Colonic mucosa (tissue), 4 donors: ENCODE measurements around the gene GNAI2. TPM values are rescaled to one million over a fixed set of nuclear protein-coding genes. Genes with fewer than 3 reads are reported as not detected.

Experiments
- DNase-seq: peaks from one replicate; pipeline ENCODE4 v3.0.0-alpha.2; 2020
- H3K27ac ChIP-seq: fragments of 200-600 bp; one replicate; pipeline ENCODE4 v1.8.0; 2021
- H3K27me3 ChIP-seq: fragments of 200-600 bp; one replicate; pipeline ENCODE4 v1.8.0; 2021
- H3K36me3 ChIP-seq: fragments of 200-600 bp; one replicate; pipeline ENCODE4 v1.8.0; 2021
- H3K4me1 ChIP-seq: fragments of 200-600 bp; one replicate; pipeline ENCODE4 v1.8.0; 2021; ENCODE audit warnings: mild to moderate bottlenecking
- H3K4me3 ChIP-seq: fragments of 200-600 bp; one replicate; pipeline ENCODE4 v1.8.0; 2021
- H3K9ac ChIP-seq, 2 donors: one replicate each; pipeline ENCODE4 v1.7.0; 2013; ENCODE audit warnings: control low read depth in 2 of 2, low read depth in 2 of 2, low read length in 2 of 2
- H3K9me3 ChIP-seq: fragments of 200-600 bp; one replicate; pipeline ENCODE4 v1.8.0; 2021
- intact Hi-C: fragments of 100-400 bp; cut with DNase I; formaldehyde crosslinking; loops from one replicate; pipeline ENCODE4 v1.14.1; 2022
- total RNA-seq, 2 donors: library from RNA; stranded (reverse); fragmentation: NEBNext Ultra II Directional in 1 of 2; extraction: Animal tissue kit (Norgen Biotek cat#: 25700) in 1 of 2; gene quantifications; one replicate each; pipeline ENCODE4 v1.2.1, GENCODE V29; 2021
- TF ChIP-seq, protein P1 (sequence below): fragments of 200-600 bp; IDR thresholded peaks from one replicate; pipeline ENCODE4 v1.8.0; 2022; ENCODE audit warnings: antibody characterized with exemption, mild to moderate bottlenecking
- donor health status: healthy.
- donor health status: DM: no; HTN: no; CAD: no.
- donor health status: DM: no; HTN: no; CAD: no.

GNAI2 gene
- total RNA-seq, 2 donors from 2014 or later, result 48.7 to 77.4 TPM

DNA sequence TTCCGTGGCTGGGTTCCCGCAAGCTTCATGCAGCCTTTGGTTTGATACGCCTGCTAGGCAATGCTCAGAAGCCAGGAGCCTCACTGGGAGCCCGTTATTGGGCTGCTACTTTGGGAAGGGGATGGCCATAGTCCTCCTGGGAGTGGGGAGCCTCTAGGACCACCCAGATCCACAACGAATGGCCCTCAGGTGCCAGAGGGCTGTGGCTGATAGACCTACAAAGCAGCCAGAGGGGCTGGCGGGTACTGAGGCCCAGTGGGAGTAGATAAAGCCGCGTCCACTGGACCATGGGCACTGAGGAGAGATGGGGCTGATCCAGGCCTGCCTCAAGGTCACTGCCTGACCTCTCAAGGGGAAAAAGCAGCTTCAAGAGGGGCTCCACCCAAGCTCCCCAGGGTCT is 43.9 kb upstream of the GNAI2 start:
- TF ChIP-seq, protein P1, sequence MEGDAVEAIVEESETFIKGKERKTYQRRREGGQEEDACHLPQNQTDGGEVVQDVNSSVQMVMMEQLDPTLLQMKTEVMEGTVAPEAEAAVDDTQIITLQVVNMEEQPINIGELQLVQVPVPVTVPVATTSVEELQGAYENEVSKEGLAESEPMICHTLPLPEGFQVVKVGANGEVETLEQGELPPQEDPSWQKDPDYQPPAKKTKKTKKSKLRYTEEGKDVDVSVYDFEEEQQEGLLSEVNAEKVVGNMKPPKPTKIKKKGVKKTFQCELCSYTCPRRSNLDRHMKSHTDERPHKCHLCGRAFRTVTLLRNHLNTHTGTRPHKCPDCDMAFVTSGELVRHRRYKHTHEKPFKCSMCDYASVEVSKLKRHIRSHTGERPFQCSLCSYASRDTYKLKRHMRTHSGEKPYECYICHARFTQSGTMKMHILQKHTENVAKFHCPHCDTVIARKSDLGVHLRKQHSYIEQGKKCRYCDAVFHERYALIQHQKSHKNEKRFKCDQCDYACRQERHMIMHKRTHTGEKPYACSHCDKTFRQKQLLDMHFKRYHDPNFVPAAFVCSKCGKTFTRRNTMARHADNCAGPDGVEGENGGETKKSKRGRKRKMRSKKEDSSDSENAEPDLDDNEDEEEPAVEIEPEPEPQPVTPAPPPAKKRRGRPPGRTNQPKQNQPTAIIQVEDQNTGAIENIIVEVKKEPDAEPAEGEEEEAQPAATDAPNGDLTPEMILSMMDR, result no peak
- Histone ChIP-seq H3K4me1 (peaks cover 4% of the 10 kb centered on the region), H3K27me3 (peaks cover 17% of the 10 kb centered on the region), H3K9ac (no peak overlapping the region), H3K4me3 (no peak overlapping the region), H3K9me3 (no peaks in the 10 kb centered on the region), H3K36me3 (no peaks in the 10 kb centered on the region), H3K27ac (no peak overlapping the region)
- no peak for DNase-seq
- intact Hi-C loops, result loop anchor here (2.0 to 5.0 kb wide), 2 partner anchors 33 to 80 kb away; no protein-coding TSS in a partner anchor

GRCh38 chr3:50192689-50193141 is 43.3 kb upstream of the GNAI2 start:
- Histone ChIP-seq H3K9ac (no peak overlapping the region), H3K36me3 (no peaks in the 10 kb centered on the region), H3K27me3 (peaks cover 17% of the 10 kb centered on the region), H3K27ac (no peak overlapping the region), H3K4me3 (no peak overlapping the region), H3K4me1 (peaks cover 4% of the 10 kb centered on the region), H3K9me3 (no peaks in the 10 kb centered on the region)
- intact Hi-C loops, result loop anchor here (2.0 to 5.0 kb wide), 2 partner anchors 32 to 80 kb away; no protein-coding TSS in a partner anchor
- peak; percentile 78 for DNase-seq
- TF ChIP-seq, protein P1, result peak; percentile 96

DNA sequence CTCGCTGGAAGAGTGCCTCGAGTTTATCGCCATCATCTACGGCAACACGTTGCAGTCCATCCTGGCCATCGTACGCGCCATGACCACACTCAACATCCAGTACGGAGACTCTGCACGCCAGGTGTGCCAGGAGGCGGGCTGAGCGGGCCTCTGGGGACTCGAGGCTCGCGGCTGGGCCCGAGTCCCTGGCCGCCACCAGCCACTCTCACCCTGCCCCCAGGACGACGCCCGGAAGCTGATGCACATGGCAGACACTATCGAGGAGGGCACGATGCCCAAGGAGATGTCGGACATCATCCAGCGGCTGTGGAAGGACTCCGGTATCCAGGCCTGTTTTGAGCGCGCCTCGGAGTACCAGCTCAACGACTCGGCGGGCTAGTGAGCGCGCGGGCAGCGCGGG is 42.7 kb upstream of the GNAI2 start:
- Histone ChIP-seq H3K27me3 (peaks cover 17% of the 10 kb centered on the region), H3K4me1 (peaks cover 4% of the 10 kb centered on the region), H3K27ac (no peak overlapping the region), H3K36me3 (no peaks in the 10 kb centered on the region), H3K9me3 (no peaks in the 10 kb centered on the region), H3K4me3 (no peak overlapping the region), H3K9ac (no peak overlapping the region)
- TF ChIP-seq, protein P1, result no peak
- intact Hi-C loops, result loop anchor here (2.0 to 5.0 kb wide), 2 partner anchors 32 to 79 kb away; no protein-coding TSS in a partner anchor
- no peak for DNase-seq

DNA sequence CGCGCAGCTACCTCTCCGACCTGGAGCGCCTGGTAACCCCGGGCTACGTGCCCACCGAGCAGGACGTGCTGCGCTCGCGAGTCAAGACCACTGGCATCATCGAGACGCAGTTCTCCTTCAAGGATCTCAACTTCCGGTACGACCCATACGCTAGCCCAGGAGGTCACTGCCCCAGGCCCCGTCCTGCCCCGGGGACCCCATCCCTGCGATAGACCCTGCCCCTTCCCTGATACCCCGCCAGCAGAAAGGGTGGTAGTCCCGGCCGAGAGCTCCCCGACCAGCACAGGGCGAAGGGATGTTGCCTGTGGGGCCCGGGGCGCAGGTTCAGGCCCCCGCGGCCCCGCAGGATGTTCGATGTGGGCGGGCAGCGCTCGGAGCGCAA is 42.3 kb upstream of the GNAI2 start:
- no peak for DNase-seq
- Histone ChIP-seq H3K9ac (no peak overlapping the region), H3K4me3 (no peak overlapping the region), H3K9me3 (no peaks in the 10 kb centered on the region), H3K27me3 (peaks cover 17% of the 10 kb centered on the region), H3K27ac (no peak overlapping the region), H3K4me1 (peaks cover 4% of the 10 kb centered on the region), H3K36me3 (no peaks in the 10 kb centered on the region)
- TF ChIP-seq, protein P1, result no peak
- intact Hi-C loops, result loop anchor here (2.0 to 5.0 kb wide), 2 partner anchors 31 to 79 kb away; no protein-coding TSS in a partner anchor

DNA sequence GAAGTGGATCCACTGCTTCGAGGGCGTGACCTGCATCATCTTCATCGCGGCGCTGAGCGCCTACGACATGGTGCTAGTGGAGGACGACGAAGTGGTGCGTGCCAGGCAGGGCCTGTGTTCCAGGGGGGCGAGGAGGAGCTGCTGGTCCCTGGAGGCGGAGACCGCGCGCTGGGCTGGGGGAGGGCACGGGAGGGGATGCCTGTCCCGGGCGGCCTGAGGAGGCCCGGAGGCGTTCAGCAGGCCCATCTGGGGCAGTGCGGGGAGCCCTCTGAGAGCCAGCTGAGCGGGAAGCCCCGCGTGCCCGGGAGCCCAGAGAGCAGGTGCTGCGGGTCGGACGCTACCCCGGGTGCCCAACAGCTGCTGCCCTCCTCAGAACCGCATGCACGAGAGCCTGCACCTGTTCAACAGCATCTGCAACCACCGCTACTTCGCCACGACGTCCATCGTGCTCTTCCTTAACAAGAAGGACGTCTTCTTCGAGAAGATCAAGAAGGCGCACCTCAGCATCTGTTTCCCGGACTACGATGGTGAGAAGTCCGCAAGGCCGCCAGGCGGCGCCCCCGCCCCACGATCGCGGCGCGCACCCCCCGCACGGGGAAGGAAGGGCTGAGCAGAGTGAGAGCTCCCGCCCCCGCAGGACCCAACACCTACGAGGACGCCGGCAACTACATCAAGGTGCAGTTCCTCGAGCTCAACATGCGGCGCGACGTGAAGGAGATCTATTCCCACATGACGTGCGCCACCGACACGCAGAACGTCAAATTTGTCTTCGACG is 41.7 kb upstream of the GNAI2 start:
- Histone ChIP-seq H3K36me3 (no peaks in the 10 kb centered on the region), H3K4me3 (no peak overlapping the region), H3K9ac (no peak overlapping the region), H3K27ac (no peak overlapping the region), H3K9me3 (no peaks in the 10 kb centered on the region), H3K27me3 (peaks cover 17% of the 10 kb centered on the region), H3K4me1 (peaks cover 4% of the 10 kb centered on the region)
- intact Hi-C loops, result loop anchor here (5.0 kb wide), 1 partner anchor 78 kb away; no protein-coding TSS in a partner anchor
- TF ChIP-seq, protein P1, result peak; percentile 53
- peak; percentile 63 for DNase-seq
